Parathyroid adenoma (tissue), 2 donors: ENCODE measurements around the gene ZNF92.

Experiments used
- H2AFZ ChIP-seq: fragments of 300-600 bp; sonication (generic); one replicate; pipeline ENCODE4 v1.7.0; 2017; ENCODE audit warnings: antibody characterized with exemption, mild to moderate bottlenecking
- H3K27ac ChIP-seq: fragments of 300-600 bp; sonication (generic); one replicate; pipeline ENCODE4 v1.7.0; 2017
- H3K27me3 ChIP-seq: fragments of 300-600 bp; sonication (generic); one replicate; pipeline ENCODE4 v1.7.0; 2017; ENCODE audit warnings: low read length; ENCODE audit not compliant: control insufficient read depth, insufficient read depth
- H3K36me3 ChIP-seq: fragments of 300-600 bp; sonication (generic); one replicate; pipeline ENCODE4 v1.7.0; 2017; ENCODE audit warnings: low read length; ENCODE audit not compliant: control insufficient read depth, insufficient read depth
- H3K4me1 ChIP-seq: fragments of 300-600 bp; sonication (generic); one replicate; pipeline ENCODE4 v1.7.0; 2017; ENCODE audit warnings: control low read depth
- H3K4me2 ChIP-seq: fragments of 300-600 bp; sonication (generic); one replicate; pipeline ENCODE4 v1.7.0; 2017; ENCODE audit warnings: low read length
- H3K4me3 ChIP-seq: fragments of 300-600 bp; sonication (generic); one replicate; pipeline ENCODE4 v1.7.0; 2017; ENCODE audit warnings: low read depth, low read length
- H3K79me2 ChIP-seq: fragments of 300-600 bp; sonication (generic); one replicate; pipeline ENCODE4 v1.7.0; 2017; ENCODE audit warnings: control low read depth
- H3K9ac ChIP-seq: fragments of 300-600 bp; sonication (generic); one replicate; pipeline ENCODE4 v1.7.0; 2017; ENCODE audit warnings: mild to moderate bottlenecking
- H3K9me3 ChIP-seq: fragments of 300-600 bp; sonication (generic); one replicate; pipeline ENCODE4 v1.7.0; 2017; ENCODE audit warnings: low read length; ENCODE audit not compliant: control insufficient read depth
- CTCF ChIP-seq: fragments of 300-600 bp; sonication (generic); IDR thresholded peaks from one replicate; pipeline ENCODE4 v1.7.0; 2017; ENCODE audit warnings: antibody characterized with exemption, mild to moderate bottlenecking
- donor health status: primary hyperparathyroidism.

Gene ZNF92

DNA sequence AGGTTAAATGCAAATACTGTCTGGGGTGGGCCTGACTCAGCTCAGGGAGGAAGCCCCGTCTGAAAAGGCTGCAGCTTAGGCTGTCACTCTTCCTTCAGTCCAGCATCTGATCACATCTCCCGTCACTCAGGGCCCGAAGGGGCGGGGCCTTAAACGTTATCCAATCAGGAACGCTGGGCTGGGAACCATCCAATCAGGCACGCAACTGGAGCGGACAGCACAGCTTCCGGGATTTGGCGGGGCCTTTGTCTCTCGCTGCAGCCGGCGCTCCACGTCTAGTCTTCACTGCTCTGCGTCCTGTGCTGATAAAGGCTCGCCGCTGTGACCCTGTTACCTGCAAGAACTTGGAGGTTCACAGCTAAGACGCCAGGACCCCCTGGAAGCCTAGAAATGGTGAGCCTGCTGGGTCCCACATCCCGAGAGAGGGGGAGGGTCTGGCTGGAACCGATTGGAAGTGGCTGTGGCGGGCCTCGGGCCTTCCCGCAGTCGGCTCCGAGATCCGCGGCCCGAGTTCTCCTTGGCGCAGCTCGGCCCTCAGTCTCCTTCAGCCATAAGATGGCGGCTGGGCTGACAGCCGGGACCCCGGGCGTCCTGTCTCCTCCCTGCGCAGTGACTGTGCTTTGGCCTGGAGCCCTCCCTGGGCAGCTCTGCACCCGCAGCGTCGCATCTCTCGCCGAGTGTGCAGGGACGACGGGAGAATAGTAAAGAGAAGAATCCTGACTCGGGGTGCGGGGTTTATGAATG, at the start of gene ZNF92:
Gene ZNF92, plus strand, starts transcription at position 248 of the 744 bp plus-strand sequence. Its CDS starts 143 bp downstream, at position 391.
- peaks cover 6% of the 10 kb centered on the region for H3K4me1 ChIP-seq
- H3K4me3 ChIP-seq, result peak within 1 kb of the TSS; percentile 93
- TF ChIP-seq CTCF, result no peak
- H2AFZ ChIP-seq, result peak within 1 kb of the TSS; percentile 96
- H3K9me3 ChIP-seq, result no peaks in the 10 kb centered on the region
- H3K27me3 ChIP-seq, result no peaks in the 10 kb centered on the region
- peak within 1 kb of the TSS; percentile 76 for H3K4me2 ChIP-seq
- peak within 1 kb of the TSS; percentile 85 for H3K9ac ChIP-seq
- H3K79me2 ChIP-seq, result peaks cover 36% of the 10 kb centered on the region
- H3K27ac ChIP-seq, result peak within 1 kb of the TSS; percentile 90
- no peaks in the 10 kb centered on the region for H3K36me3 ChIP-seq

GRCh38 chr7:65325793-65326432, 47.7 kb upstream of the ZNF92 start:
- no peak overlapping the region for H3K27ac ChIP-seq
- H3K9ac ChIP-seq, result no peak overlapping the region
- no peaks in the 10 kb centered on the region for H3K9me3 ChIP-seq
- H3K36me3 ChIP-seq, result no peaks in the 10 kb centered on the region
- no peak overlapping the region for H3K4me2 ChIP-seq
- no peak for TF ChIP-seq CTCF
- H3K4me3 ChIP-seq, result no peak overlapping the region
- no peaks in the 10 kb centered on the region for H3K4me1 ChIP-seq
- H2AFZ ChIP-seq, result no peak overlapping the region
- no peaks in the 10 kb centered on the region for H3K27me3 ChIP-seq
- H3K79me2 ChIP-seq, result no peaks in the 10 kb centered on the region

GRCh38 chr7:65338346-65338745, 35.3 kb upstream of the ZNF92 start:
- no peak overlapping the region for H2AFZ ChIP-seq
- TF ChIP-seq CTCF, result no peak

GRCh38 chr7:65339257-65339656, 34.4 kb upstream of the ZNF92 start:
- Histone ChIP-seq H3K36me3 (no peaks in the 10 kb centered on the region), H3K4me3 (no peak overlapping the region), H3K4me1 (no peaks in the 10 kb centered on the region), H3K27me3 (no peaks in the 10 kb centered on the region), H3K79me2 (no peaks in the 10 kb centered on the region), H3K4me2 (no peak overlapping the region), H3K27ac (no peak overlapping the region), H3K9me3 (no peaks in the 10 kb centered on the region), H3K9ac (no peak overlapping the region), H2AFZ (no peak overlapping the region)
- TF ChIP-seq CTCF, result no peak

More at GRCh38 chr7:65338346-65338745, 35.3 kb upstream of the ZNF92 start:
- Histone ChIP-seq H3K27ac (no peak overlapping the region), H3K27me3 (no peaks in the 10 kb centered on the region), H3K4me1 (no peaks in the 10 kb centered on the region), H3K79me2 (no peaks in the 10 kb centered on the region), H3K4me3 (no peak overlapping the region), H3K4me2 (no peak overlapping the region), H3K9me3 (no peaks in the 10 kb centered on the region), H3K9ac (no peak overlapping the region), H3K36me3 (no peaks in the 10 kb centered on the region)
